Testis (tissue), 3 donors: ENCODE data around the gene SH3D21. TPM values are rescaled to one million over a fixed set of nuclear protein-coding genes. Genes with fewer than 3 reads are reported as not detected.

ENCODE experiments used
- DNase-seq: peaks from one replicate; pipeline ENCODE4 v3.0.0-alpha.2; 2019
- H3K27ac ChIP-seq, 2 donors: fragments of 200-600 bp; sonication (generic); one replicate each; pipeline ENCODE4 v1.5.1; 2019
- H3K27me3 ChIP-seq: fragments of 200-600 bp; sonication (generic); one replicate; pipeline ENCODE4 v1.5.1; 2019
- H3K36me3 ChIP-seq: fragments of 200-600 bp; sonication (generic); one replicate; pipeline ENCODE4 v1.5.1; 2017; ENCODE audit warnings: low read depth; ENCODE audit errors: missing control alignments
- H3K4me1 ChIP-seq: fragments of 200-600 bp; sonication (generic); one replicate; pipeline ENCODE4 v1.5.1; 2019
- H3K4me3 ChIP-seq, 2 donors: fragments of 200-600 bp; sonication (generic); one replicate each; pipeline ENCODE4 v1.5.1; 2017 to 2019
- H3K9me3 ChIP-seq: fragments of 200-600 bp; sonication (generic); one replicate; pipeline ENCODE4 v1.5.1; 2017
- POLR2A ChIP-seq: fragments of 450-650 bp; IDR thresholded peaks from one replicate; pipeline ENCODE4 v1.6.1; 2017; ENCODE audit warnings: antibody characterized with exemption, mild to moderate bottlenecking, moderate library complexity
- WGBS, 2 donors: methylation state at CpG; one replicate each; pipeline ENCODE4 v1.1.5; 2018; 5-methylcytosine and 5-hydroxymethylcytosine counted together
- intact Hi-C: fragments of 100-400 bp; cut with DNase I; formaldehyde crosslinking; loops from one replicate; pipeline ENCODE4 v1.15.1; 2023; ENCODE audit warnings: low total_unique reads
- polyA plus RNA-seq: library from polyadenylated mRNA; stranded (reverse); fragments of 350-450 nt; fragmentation: Illumina TruSeq; extraction: RNeasy Lipid Tissue Mini Kit (QIAGEN cat#74804); gene quantifications from one replicate; pipeline ENCODE4 v1.2.3, GENCODE V29; 2014; ENCODE audit warnings: low read depth, low replicate concordance; ENCODE audit not compliant: insufficient read depth
- total RNA-seq, 2 donors: library from RNA; depleted of rRNA; stranded (reverse); fragments of >200 nt; gene quantifications; one replicate each; pipeline ENCODE4 v1.2.3, GENCODE V29; 2016
- TF ChIP-seq, protein P1 (sequence below), 3 experiments: fragments of 450-650 bp in 2 of 3; fragments of 200-600 bp in 1 of 3; sonication (generic) in 1 of 3; IDR thresholded peaks; one replicate each; pipeline ENCODE4 v1.5.1; 2016 to 2019; ENCODE audit warnings: antibody characterized with exemption in 3 of 3, mild to moderate bottlenecking in 2 of 3, moderate library complexity in 1 of 3

SH3D21 gene
- total and polyA plus RNA-seq, 3 donors from 2014 or later: 6.8 to 14.9 (median 12.8) TPM

DNA sequence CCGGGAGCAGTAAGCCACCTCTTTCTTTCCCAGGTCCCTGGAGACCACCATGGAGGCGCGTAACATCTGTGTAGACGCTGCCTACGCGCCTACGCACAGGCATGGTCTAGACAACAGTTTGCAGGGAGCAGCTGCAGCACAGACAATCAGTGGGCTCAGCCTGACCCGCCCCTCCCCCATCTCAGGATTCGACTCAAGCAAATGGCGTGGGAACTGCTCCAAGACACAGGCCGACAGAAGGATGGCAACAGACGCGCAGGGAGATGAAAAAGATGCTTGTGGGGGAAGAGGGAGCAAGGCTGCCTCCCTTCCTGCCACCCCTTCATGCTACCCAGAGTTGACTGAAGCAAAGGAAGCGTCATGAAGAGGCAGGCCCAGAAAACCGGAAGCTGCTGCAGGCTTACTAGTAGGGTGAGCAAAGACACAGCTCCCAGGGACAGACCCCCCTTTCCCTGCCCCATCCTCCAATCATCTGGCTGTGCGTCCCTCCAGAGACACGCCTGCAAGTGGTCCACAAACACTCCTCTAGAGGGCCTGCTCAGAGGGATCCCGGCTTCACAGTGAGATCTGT, 60.0 kb downstream of the SH3D21 start:
- Histone ChIP-seq H3K27ac (peak overlapping the region in 1 of 2 donors; percentile 62), H3K4me3 (no peak overlapping the region), H3K36me3 (no peaks in the 10 kb centered on the region), H3K27me3 (no peaks in the 10 kb centered on the region), H3K9me3 (no peaks in the 10 kb centered on the region), H3K4me1 (peaks cover 27% of the 10 kb centered on the region)
- intact Hi-C loops: no loop called here
- peak; percentile 47 for DNase-seq
- TF ChIP-seq, protein P1, sequence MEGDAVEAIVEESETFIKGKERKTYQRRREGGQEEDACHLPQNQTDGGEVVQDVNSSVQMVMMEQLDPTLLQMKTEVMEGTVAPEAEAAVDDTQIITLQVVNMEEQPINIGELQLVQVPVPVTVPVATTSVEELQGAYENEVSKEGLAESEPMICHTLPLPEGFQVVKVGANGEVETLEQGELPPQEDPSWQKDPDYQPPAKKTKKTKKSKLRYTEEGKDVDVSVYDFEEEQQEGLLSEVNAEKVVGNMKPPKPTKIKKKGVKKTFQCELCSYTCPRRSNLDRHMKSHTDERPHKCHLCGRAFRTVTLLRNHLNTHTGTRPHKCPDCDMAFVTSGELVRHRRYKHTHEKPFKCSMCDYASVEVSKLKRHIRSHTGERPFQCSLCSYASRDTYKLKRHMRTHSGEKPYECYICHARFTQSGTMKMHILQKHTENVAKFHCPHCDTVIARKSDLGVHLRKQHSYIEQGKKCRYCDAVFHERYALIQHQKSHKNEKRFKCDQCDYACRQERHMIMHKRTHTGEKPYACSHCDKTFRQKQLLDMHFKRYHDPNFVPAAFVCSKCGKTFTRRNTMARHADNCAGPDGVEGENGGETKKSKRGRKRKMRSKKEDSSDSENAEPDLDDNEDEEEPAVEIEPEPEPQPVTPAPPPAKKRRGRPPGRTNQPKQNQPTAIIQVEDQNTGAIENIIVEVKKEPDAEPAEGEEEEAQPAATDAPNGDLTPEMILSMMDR (IDR thresholded peaks at IDR 0.05): no peak
- TF ChIP-seq POLR2A: no peak
- 31 to 47% methylated on average over 18 of the region's 18 CpGs for WGBS, 2 donors

DNA sequence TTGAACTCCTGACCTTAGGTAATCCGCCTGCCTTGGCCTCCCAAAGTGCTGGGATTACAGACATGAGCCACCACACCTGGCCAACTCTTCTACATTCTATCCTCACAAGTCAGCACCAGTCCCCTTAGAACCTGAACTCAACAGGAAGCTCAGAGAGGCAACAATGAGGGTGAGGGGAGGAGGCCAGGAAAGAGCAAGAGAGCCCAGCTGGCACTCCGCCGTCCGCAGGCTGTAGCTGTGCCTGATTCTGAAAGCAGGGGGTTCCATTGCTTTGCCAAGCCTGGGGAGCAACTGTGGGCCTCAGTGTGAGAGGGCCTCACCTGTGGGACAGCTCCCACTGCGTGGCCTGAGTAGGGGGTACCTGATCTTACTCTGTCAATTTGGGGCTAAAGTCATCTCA, 60.9 kb downstream of the SH3D21 start:
- 84 to 97% methylated on average over 3 to 5 of the region's 5 CpGs for WGBS, 2 donors
- Histone ChIP-seq H3K27me3 (no peaks in the 10 kb centered on the region), H3K4me3 (no peak overlapping the region), H3K36me3 (no peaks in the 10 kb centered on the region), H3K9me3 (no peaks in the 10 kb centered on the region), H3K4me1 (peaks cover 27% of the 10 kb centered on the region), H3K27ac (peak overlapping the region in 1 of 2 donors; percentile 19)
- DNase-seq: no peak
- intact Hi-C loops: no loop called here
- TF ChIP-seq POLR2A: no peak
- TF ChIP-seq, protein P1 (IDR thresholded peaks at IDR 0.05): no peak

DNA sequence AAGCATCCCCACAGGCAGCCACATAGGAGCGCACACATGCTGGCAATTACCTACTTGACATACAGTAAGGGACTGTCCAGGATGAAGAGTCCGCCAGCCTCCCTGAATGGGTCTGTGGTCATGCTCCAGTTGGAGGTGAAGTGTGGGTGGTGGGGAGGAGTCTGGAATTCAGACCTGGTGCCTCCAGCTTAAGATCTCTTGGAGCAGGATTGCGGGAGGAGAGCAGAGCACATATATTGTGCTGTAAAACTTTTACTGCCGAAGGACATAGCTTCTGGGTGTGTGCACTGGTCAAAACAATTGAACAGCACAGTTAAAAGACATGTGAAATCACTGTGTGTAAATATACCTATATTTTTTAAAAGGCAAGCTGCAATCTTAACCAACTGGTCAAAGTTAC, 61.6 kb downstream of the SH3D21 start:
- no peaks in the 10 kb centered on the region for H3K36me3 ChIP-seq
- intact Hi-C loops: no loop called here
- H3K4me1 ChIP-seq: peaks cover 32% of the 10 kb centered on the region
- TF ChIP-seq POLR2A: no peak
- TF ChIP-seq, protein P1 (IDR thresholded peaks at IDR 0.05): no peak
- H3K27ac ChIP-seq: no peak overlapping the region
- no peak for DNase-seq
- H3K27me3 ChIP-seq: no peaks in the 10 kb centered on the region
- H3K4me3 ChIP-seq: no peak overlapping the region
- WGBS, 2 donors: 85 to 95% methylated on average over 4 of the region's 4 CpGs
- H3K9me3 ChIP-seq: no peaks in the 10 kb centered on the region

DNA sequence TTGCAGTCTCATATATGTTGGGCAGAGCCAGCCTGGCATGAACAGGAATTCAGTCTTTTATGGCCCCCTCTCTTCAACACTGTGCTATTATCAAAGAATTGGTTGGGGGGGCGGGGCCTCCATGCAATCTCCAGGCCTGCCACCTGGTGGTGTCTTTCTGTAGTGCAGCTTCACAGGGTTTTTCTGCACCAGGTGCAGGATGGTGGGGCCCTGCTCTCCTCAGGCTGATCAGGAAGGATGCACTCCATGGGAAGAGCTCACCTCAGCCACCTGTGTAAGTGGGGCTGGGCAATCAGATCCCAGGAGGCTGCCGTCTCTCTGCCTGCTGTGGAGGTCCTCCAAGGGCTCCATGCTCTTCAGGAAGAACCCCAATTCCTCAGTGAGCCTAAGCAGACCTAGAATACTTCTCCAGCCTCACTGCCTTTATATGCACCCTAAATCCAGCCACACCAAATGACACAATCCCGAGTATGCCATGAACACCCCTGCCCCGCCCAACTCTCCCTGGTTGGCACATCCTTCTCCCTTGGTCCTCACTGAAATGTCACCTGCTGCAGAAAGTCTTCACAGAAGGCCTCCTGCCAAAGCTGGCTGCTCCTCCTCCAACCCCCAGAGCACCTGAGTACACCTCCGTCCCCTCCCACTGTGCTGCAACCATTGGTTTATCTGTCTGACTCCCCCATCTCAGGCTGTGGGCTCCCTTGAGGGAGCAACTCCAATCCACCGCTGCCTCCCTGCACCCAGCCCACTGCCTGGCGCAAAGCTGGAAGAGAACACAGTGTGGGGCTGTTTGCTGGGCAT, 63.1 kb downstream of the SH3D21 start:
- WGBS, 2 donors: 63 to 69% methylated on average over 7 of the region's 7 CpGs
- H3K4me1 ChIP-seq: peaks cover 46% of the 10 kb centered on the region
- TF ChIP-seq POLR2A: no peak
- TF ChIP-seq, protein P1 (IDR thresholded peaks at IDR 0.05): peak; percentile 93 to 98 (median 94)
- no peaks in the 10 kb centered on the region for H3K9me3 ChIP-seq
- intact Hi-C loops: no loop called here
- H3K27ac ChIP-seq: no peak overlapping the region
- no peaks in the 10 kb centered on the region for H3K27me3 ChIP-seq
- H3K4me3 ChIP-seq: no peak overlapping the region
- H3K36me3 ChIP-seq: no peaks in the 10 kb centered on the region
- DNase-seq: peak; percentile 88

Other genes starting within 250 kb of the SH3D21 start
- 10 to 100 TPM; 35.1 to 65.0 TPM for gene TEKT2, start 222.3 kb upstream of the SH3D21 start, total RNA-seq
- 117 TPM for gene TEKT2, start 222.3 kb upstream of the SH3D21 start, polyA plus RNA-seq
- gene ADPRS, start 217.5 kb upstream of the SH3D21 start, total RNA-seq: 100 to 1,000 TPM in 1 of 2 donors, 10 to 100 TPM in 1; 84.4 to 106 TPM
- 41.8 TPM for gene ADPRS, start 217.5 kb upstream of the SH3D21 start, polyA plus RNA-seq
- 1 to 10 TPM; 1.3 to 2.0 TPM for gene COL8A2, start 181.1 kb upstream of the SH3D21 start, total RNA-seq
- 4.2 TPM for gene COL8A2, start 181.1 kb upstream of the SH3D21 start, polyA plus RNA-seq
- 100 to 1,000 TPM; 109 to 146 TPM for gene TRAPPC3, start 156.9 kb upstream of the SH3D21 start, total RNA-seq
- 111 TPM for gene TRAPPC3, start 156.9 kb upstream of the SH3D21 start, polyA plus RNA-seq
- gene MAP7D1, start 150.2 kb upstream of the SH3D21 start, total RNA-seq: 10 to 100 TPM; 45.4 to 59.6 TPM
- 50.2 TPM for gene MAP7D1, start 150.2 kb upstream of the SH3D21 start, polyA plus RNA-seq
- 100 to 1,000 TPM in 1 of 2 donors, 10 to 100 TPM in 1; 93.0 to 112 TPM for gene THRAP3, start 81.9 kb upstream of the SH3D21 start, total RNA-seq
- 72.5 TPM for gene THRAP3, start 81.9 kb upstream of the SH3D21 start, polyA plus RNA-seq
- gene EVA1B, start 17.3 kb downstream of the SH3D21 start, total RNA-seq: 10 to 100 TPM in 1 of 2 donors, 1 to 10 TPM in 1; 9.1 to 19.4 TPM
- gene EVA1B, start 17.3 kb downstream of the SH3D21 start, polyA plus RNA-seq: 9.6 TPM
- gene STK40, start 79.6 kb downstream of the SH3D21 start, total RNA-seq: 100 to 1,000 TPM; 140 to 159 TPM
- 126 TPM for gene STK40, start 79.6 kb downstream of the SH3D21 start, polyA plus RNA-seq
- gene LSM10, start 91.5 kb downstream of the SH3D21 start, total RNA-seq: 100 to 1,000 TPM in 1 of 2 donors, 10 to 100 TPM in 1; 73.6 to 106 TPM
- 69.1 TPM for gene LSM10, start 91.5 kb downstream of the SH3D21 start, polyA plus RNA-seq
- gene OSCP1, start 144.1 kb downstream of the SH3D21 start, total RNA-seq: 10 to 100 TPM; 50.7 to 72.1 TPM
- gene OSCP1, start 144.1 kb downstream of the SH3D21 start, polyA plus RNA-seq: 199 TPM
- gene MRPS15, start 158.0 kb downstream of the SH3D21 start, total RNA-seq: 100 to 1,000 TPM; 101 to 126 TPM
- gene MRPS15, start 158.0 kb downstream of the SH3D21 start, polyA plus RNA-seq: 349 TPM
- 1 to 10 TPM; 2.0 to 4.9 TPM for gene CSF3R, start 176.5 kb downstream of the SH3D21 start, total RNA-seq
- gene CSF3R, start 176.5 kb downstream of the SH3D21 start, polyA plus RNA-seq: 3.8 TPM